Measurements from ENCODE around the gene IL18R1.
"Not testable (repeated sequence)": the region's sequence is repeated elsewhere in the genome, so short reads cannot be mapped to it uniquely, and the experiment has no call there.

IL18R1 gene

GRCh38 chr2:102313950-102314349 lies 41.6 kb upstream of the IL18R1 start:
- Histone ChIP-seq H3K56ac (ENCODE audit: low read length) (no peak overlapping the region), H3K18ac (ENCODE audit: low read length) (no peak overlapping the region), H3K27me3 (ENCODE audit: insufficient read depth, low read length, poor library complexity) (no peaks in the 10 kb centered on the region), H3K4me3 (ENCODE audit: low read length) (no peak overlapping the region), H4K8ac (ENCODE audit: low read depth, low read length) (no peak overlapping the region), H3K4me2 (ENCODE audit: low read length) (no peak overlapping the region), H3K27ac (ENCODE audit: low read depth, low read length) (no peak overlapping the region), H2BK15ac (replicated peaks; ENCODE audit: low read depth) (no peak overlapping the region), H3K79me1 (ENCODE audit: low read length) (no peaks in the 10 kb centered on the region), H2BK120ac (ENCODE audit: low read depth, low read length) (no peak overlapping the region), H3K9ac (ENCODE audit: low read length) (no peak overlapping the region), H2BK5ac (ENCODE audit: low read length) (no peak overlapping the region), H3K4ac (ENCODE audit: low read depth, low read length) (no peak overlapping the region), H3K36me3 (ENCODE audit: control insufficient read depth, insufficient read depth, low read length) (no peaks in the 10 kb centered on the region), H4K5ac (ENCODE audit: low read length) (no peak overlapping the region), H3K4me1 (ENCODE audit: control insufficient read depth, low read depth, low read length) (peaks cover 2% of the 10 kb centered on the region), H3K79me2 (ENCODE audit: control insufficient read depth, insufficient read depth, low read length) (no peaks in the 10 kb centered on the region), H2AK5ac (ENCODE audit: low read length) (no peak overlapping the region), H3K23ac (ENCODE audit: low read length) (no peak overlapping the region)
- DNase-seq: no peak
- WGBS (ENCODE audit: extremely low coverage, insufficient coverage, low lambda C conversion rate): no CpG with 5 or more reads among the region's 3 CpGs

- Histone ChIP-seq H4K5ac (ENCODE audit: low read length) (no peak overlapping the region), H3K18ac (ENCODE audit: low read length) (no peak overlapping the region)
- WGBS (ENCODE audit: extremely low coverage, insufficient coverage, low lambda C conversion rate): no CpG with 5 or more reads among the region's 2 CpGs
Observed at GRCh38 chr2:102315921-102316320, 39.7 kb upstream of the IL18R1 start.

GRCh38 chr2:102317715-102318114 lies 37.9 kb upstream of the IL18R1 start:
- no peaks in the 10 kb centered on the region for H3K4me1 ChIP-seq (ENCODE audit: control insufficient read depth, low read depth, low read length)
- WGBS (ENCODE audit: extremely low coverage, insufficient coverage, low lambda C conversion rate): no CpG with 5 or more reads among the region's 2 CpGs
- no peak overlapping the region for H2BK15ac ChIP-seq (replicated peaks; ENCODE audit: low read depth)
- H4K5ac ChIP-seq (ENCODE audit: low read length): no peak overlapping the region
- H3K9ac ChIP-seq (ENCODE audit: low read length): no peak overlapping the region
- no peaks in the 10 kb centered on the region for H3K36me3 ChIP-seq (ENCODE audit: control insufficient read depth, insufficient read depth, low read length)
- no peak overlapping the region for H4K8ac ChIP-seq (ENCODE audit: low read depth, low read length)
- no peak overlapping the region for H2BK5ac ChIP-seq (ENCODE audit: low read length)
- no peaks in the 10 kb centered on the region for H3K27me3 ChIP-seq (ENCODE audit: insufficient read depth, low read length, poor library complexity)
- no peak overlapping the region for H2BK120ac ChIP-seq (ENCODE audit: low read depth, low read length)
- H3K23ac ChIP-seq (ENCODE audit: low read length): no peak overlapping the region
- no peak overlapping the region for H3K27ac ChIP-seq (ENCODE audit: low read depth, low read length)
- H3K4me3 ChIP-seq (ENCODE audit: low read length): no peak overlapping the region
- no peaks in the 10 kb centered on the region for H3K79me2 ChIP-seq (ENCODE audit: control insufficient read depth, insufficient read depth, low read length)
- no peak for DNase-seq
- H3K4me2 ChIP-seq (ENCODE audit: low read length): no peak overlapping the region
- no peak overlapping the region for H3K56ac ChIP-seq (ENCODE audit: low read length)
- H3K4ac ChIP-seq (ENCODE audit: low read depth, low read length): no peak overlapping the region
- no peak overlapping the region for H3K18ac ChIP-seq (ENCODE audit: low read length)
- H3K79me1 ChIP-seq (ENCODE audit: low read length): no peaks in the 10 kb centered on the region
- H2AK5ac ChIP-seq (ENCODE audit: low read length): no peak overlapping the region

More at GRCh38 chr2:102315921-102316320, 39.7 kb upstream of the IL18R1 start:
- Histone ChIP-seq H3K56ac (ENCODE audit: low read length) (no peak overlapping the region), H2AK5ac (ENCODE audit: low read length) (no peak overlapping the region), H3K27me3 (ENCODE audit: insufficient read depth, low read length, poor library complexity) (no peaks in the 10 kb centered on the region), H3K4me3 (ENCODE audit: low read length) (no peak overlapping the region), H3K79me1 (ENCODE audit: low read length) (no peaks in the 10 kb centered on the region), H3K4me1 (ENCODE audit: control insufficient read depth, low read depth, low read length) (no peaks in the 10 kb centered on the region), H2BK120ac (ENCODE audit: low read depth, low read length) (no peak overlapping the region), H4K8ac (ENCODE audit: low read depth, low read length) (no peak overlapping the region), H2BK5ac (ENCODE audit: low read length) (no peak overlapping the region), H3K4ac (ENCODE audit: low read depth, low read length) (no peak overlapping the region), H3K36me3 (ENCODE audit: control insufficient read depth, insufficient read depth, low read length) (no peaks in the 10 kb centered on the region), H3K79me2 (ENCODE audit: control insufficient read depth, insufficient read depth, low read length) (no peaks in the 10 kb centered on the region), H3K23ac (ENCODE audit: low read length) (no peak overlapping the region), H2BK15ac (replicated peaks; ENCODE audit: low read depth) (no peak overlapping the region), H3K9ac (ENCODE audit: low read length) (no peak overlapping the region), H3K4me2 (ENCODE audit: low read length) (no peak overlapping the region), H3K27ac (ENCODE audit: low read depth, low read length) (no peak overlapping the region)
- DNase-seq: no peak

GRCh38 chr2:102318437-102318836 lies 37.2 kb upstream of the IL18R1 start:
- H2BK15ac ChIP-seq (replicated peaks; ENCODE audit: low read depth): no peak overlapping the region
- H4K5ac ChIP-seq (ENCODE audit: low read length): no peak overlapping the region
- no peak overlapping the region for H3K4me3 ChIP-seq (ENCODE audit: low read length)
- no peak overlapping the region for H2AK5ac ChIP-seq (ENCODE audit: low read length)
- no peaks in the 10 kb centered on the region for H3K79me2 ChIP-seq (ENCODE audit: control insufficient read depth, insufficient read depth, low read length)
- H3K56ac ChIP-seq (ENCODE audit: low read length): no peak overlapping the region
- no peaks in the 10 kb centered on the region for H3K79me1 ChIP-seq (ENCODE audit: low read length)
- no peak overlapping the region for H2BK5ac ChIP-seq (ENCODE audit: low read length)
- no peaks in the 10 kb centered on the region for H3K27me3 ChIP-seq (ENCODE audit: insufficient read depth, low read length, poor library complexity)
- no peak overlapping the region for H3K23ac ChIP-seq (ENCODE audit: low read length)
- no peak overlapping the region for H3K18ac ChIP-seq (ENCODE audit: low read length)
- H3K36me3 ChIP-seq (ENCODE audit: control insufficient read depth, insufficient read depth, low read length): no peaks in the 10 kb centered on the region
- no peaks in the 10 kb centered on the region for H3K4me1 ChIP-seq (ENCODE audit: control insufficient read depth, low read depth, low read length)
- WGBS (ENCODE audit: extremely low coverage, insufficient coverage, low lambda C conversion rate): no CpG with 5 or more reads among the region's 2 CpGs
- H3K27ac ChIP-seq (ENCODE audit: low read depth, low read length): no peak overlapping the region
- H3K4ac ChIP-seq (ENCODE audit: low read depth, low read length): no peak overlapping the region
- H4K8ac ChIP-seq (ENCODE audit: low read depth, low read length): no peak overlapping the region
- no peak overlapping the region for H2BK120ac ChIP-seq (ENCODE audit: low read depth, low read length)
- H3K9ac ChIP-seq (ENCODE audit: low read length): no peak overlapping the region
- no peak overlapping the region for H3K4me2 ChIP-seq (ENCODE audit: low read length)
- DNase-seq: no peak

GRCh38 chr2:102321941-102322719 lies 33.5 kb upstream of the IL18R1 start:
- Histone ChIP-seq H3K4me2 (ENCODE audit: low read length) (no peak overlapping the region), H4K5ac (ENCODE audit: low read length) (no peak overlapping the region), H3K4ac (ENCODE audit: low read depth, low read length) (no peak overlapping the region), H3K27me3 (ENCODE audit: insufficient read depth, low read length, poor library complexity) (no peaks in the 10 kb centered on the region), H3K18ac (ENCODE audit: low read length) (no peak overlapping the region), H3K4me3 (ENCODE audit: low read length) (no peak overlapping the region), H3K23ac (ENCODE audit: low read length) (no peak overlapping the region), H2BK5ac (ENCODE audit: low read length) (no peak overlapping the region), H3K36me3 (ENCODE audit: control insufficient read depth, insufficient read depth, low read length) (no peaks in the 10 kb centered on the region), H4K8ac (ENCODE audit: low read depth, low read length) (no peak overlapping the region), H3K9ac (ENCODE audit: low read length) (no peak overlapping the region), H2AK5ac (ENCODE audit: low read length) (no peak overlapping the region), H3K79me2 (ENCODE audit: control insufficient read depth, insufficient read depth, low read length) (no peaks in the 10 kb centered on the region), H3K27ac (ENCODE audit: low read depth, low read length) (no peak overlapping the region), H2BK120ac (ENCODE audit: low read depth, low read length) (no peak overlapping the region), H2BK15ac (replicated peaks; ENCODE audit: low read depth) (no peak overlapping the region), H3K79me1 (ENCODE audit: low read length) (no peaks in the 10 kb centered on the region), H3K56ac (ENCODE audit: low read length) (no peak overlapping the region), H3K4me1 (ENCODE audit: control insufficient read depth, low read depth, low read length) (no peaks in the 10 kb centered on the region)
- whole genome bisulfite sequencing (ENCODE audit: extremely low coverage, insufficient coverage, low lambda C conversion rate): no CpG with 5 or more reads among the region's 6 CpGs
- peak; percentile 16 for DNase-seq

GRCh38 chr2:102324914-102325313 lies 30.7 kb upstream of the IL18R1 start:
- not testable (repeated sequence) for H4K5ac ChIP-seq (ENCODE audit: low read length); H3K18ac ChIP-seq (ENCODE audit: low read length); H2AK5ac ChIP-seq (ENCODE audit: low read length); H3K4me2 ChIP-seq (ENCODE audit: low read length); H3K4me1 ChIP-seq (ENCODE audit: control insufficient read depth, low read depth, low read length); H3K27me3 ChIP-seq (ENCODE audit: insufficient read depth, low read length, poor library complexity); H3K79me2 ChIP-seq (ENCODE audit: control insufficient read depth, insufficient read depth, low read length); H3K36me3 ChIP-seq (ENCODE audit: control insufficient read depth, insufficient read depth, low read length); H3K56ac ChIP-seq (ENCODE audit: low read length); H2BK120ac ChIP-seq (ENCODE audit: low read depth, low read length); H3K4ac ChIP-seq (ENCODE audit: low read depth, low read length); H2BK5ac ChIP-seq (ENCODE audit: low read length); H3K79me1 ChIP-seq (ENCODE audit: low read length); H3K23ac ChIP-seq (ENCODE audit: low read length); H3K27ac ChIP-seq (ENCODE audit: low read depth, low read length); H2BK15ac ChIP-seq (replicated peaks; ENCODE audit: low read depth); DNase-seq; H3K9ac ChIP-seq (ENCODE audit: low read length); H3K4me3 ChIP-seq (ENCODE audit: low read length); H4K8ac ChIP-seq (ENCODE audit: low read depth, low read length)
- no CpG with 5 or more reads among the region's 5 CpGs for WGBS (ENCODE audit: extremely low coverage, insufficient coverage, low lambda C conversion rate)

All from mesendoderm (in vitro differentiated cells).